Muscle layer of colon (tissue), 2 donors: ENCODE data around the gene CZIB.
"Not testable (repeated sequence)": the region's sequence is repeated elsewhere in the genome, so short reads cannot be mapped to it uniquely, and the experiment has no call there.

Experiments
- H3K27ac ChIP-seq: one replicate; pipeline ENCODE4 v1.7.0; 2013; ENCODE audit warnings: low read depth, mild to moderate bottlenecking, low read length, moderate library complexity
- H3K27me3 ChIP-seq, 2 donors: one replicate each; pipeline ENCODE4 v1.7.0; 2013; ENCODE audit warnings: low read length in 2 of 2, mild to moderate bottlenecking in 2 of 2; ENCODE audit not compliant: insufficient read depth in 2 of 2, control insufficient read depth in 1 of 2
- H3K36me3 ChIP-seq: one replicate; pipeline ENCODE4 v1.7.0; 2013; ENCODE audit warnings: mild to moderate bottlenecking, low read length; ENCODE audit not compliant: insufficient read depth
- H3K4me1 ChIP-seq: one replicate; pipeline ENCODE4 v1.7.0; 2013; ENCODE audit warnings: mild to moderate bottlenecking, low read length; ENCODE audit not compliant: insufficient read depth
- H3K4me3 ChIP-seq, 2 donors: one replicate each; pipeline ENCODE4 v1.7.0; 2013; ENCODE audit warnings: low read length in 2 of 2, low read depth in 1 of 2, mild to moderate bottlenecking in 1 of 2, moderate library complexity in 1 of 2
- H3K9ac ChIP-seq: one replicate; pipeline ENCODE4 v1.7.0; 2013; ENCODE audit warnings: low read length
- H3K9me3 ChIP-seq: one replicate; pipeline ENCODE4 v1.7.0; 2013; ENCODE audit warnings: mild to moderate bottlenecking, low read length
- donor health status: abdominal sarcoma.
- donor health status: Adenocarcinoma of cecum.

The CZIB gene

DNA sequence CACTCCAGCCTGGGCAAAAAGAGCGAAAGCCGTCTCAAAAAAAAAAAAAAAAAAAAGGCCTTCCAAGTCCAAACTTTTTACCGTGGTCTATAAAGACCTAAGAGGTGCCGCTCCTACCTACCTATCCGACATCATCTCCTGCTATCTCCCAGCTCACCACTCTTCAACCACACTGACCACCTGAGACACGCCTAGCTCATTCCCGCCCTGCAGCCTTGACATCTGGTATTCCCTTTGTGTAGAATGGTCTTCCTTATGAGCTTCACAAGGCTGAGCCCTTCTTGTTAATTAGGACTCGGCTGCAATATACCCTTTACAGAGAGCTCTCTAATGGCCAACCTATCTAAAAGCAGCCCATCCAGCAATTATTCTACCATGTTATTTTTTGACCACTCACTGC, 17.2 kb upstream of the CZIB start:
- peak overlapping the region; percentile 86 for H3K27ac ChIP-seq
- H3K4me1 ChIP-seq, result peaks cover 21% of the 10 kb centered on the region
- H3K9ac ChIP-seq, result peak overlapping the region; percentile 99
- H3K4me3 ChIP-seq, result peak overlapping the region; percentile 84 to 100
- H3K36me3 ChIP-seq, result peaks cover 34% of the 10 kb centered on the region
- H3K9me3 ChIP-seq, result no peaks in the 10 kb centered on the region
- H3K27me3 ChIP-seq, result no peaks in the 10 kb centered on the region

DNA sequence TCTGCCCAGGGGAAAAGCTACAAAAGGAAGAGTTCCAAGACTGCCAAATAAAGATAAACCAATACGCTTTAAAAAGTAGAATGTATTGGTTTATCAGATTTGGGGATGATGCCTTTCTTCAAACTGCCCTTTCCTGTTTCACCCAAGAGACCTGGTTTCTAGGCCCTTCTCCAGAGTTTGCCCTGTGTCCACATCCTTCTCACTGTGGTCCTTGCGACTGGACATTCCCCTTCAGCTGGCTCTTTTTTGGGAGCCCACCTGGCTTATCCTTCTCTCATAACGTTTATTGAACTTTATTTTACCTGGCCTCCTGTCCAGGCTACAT, 490 bp upstream of the CZIB start:
- Histone ChIP-seq H3K27me3 (no peaks in the 10 kb centered on the region), H3K4me3 (peak overlapping the region; percentile 89 to 95), H3K9me3 (no peaks in the 10 kb centered on the region), H3K36me3 (peaks cover 14% of the 10 kb centered on the region), H3K27ac (peak overlapping the region; percentile 97), H3K4me1 (peaks cover 15% of the 10 kb centered on the region), H3K9ac (peak overlapping the region; percentile 74)

- Histone ChIP-seq H3K4me3 (peak overlapping the region; percentile 89 to 95), H3K36me3 (peaks cover 21% of the 10 kb centered on the region), H3K9me3 (no peaks in the 10 kb centered on the region), H3K27ac (peak overlapping the region; percentile 97), H3K4me1 (peaks cover 15% of the 10 kb centered on the region), H3K9ac (peak overlapping the region; percentile 74), H3K27me3 (no peaks in the 10 kb centered on the region)
Measured at GRCh38 chr1:53219711-53220110, 723 bp downstream of the CZIB start.

- H3K9ac ChIP-seq, result no peak overlapping the region
- peaks cover 36% of the 10 kb centered on the region for H3K36me3 ChIP-seq
- no peak overlapping the region for H3K4me3 ChIP-seq
- no peaks in the 10 kb centered on the region for H3K27me3 ChIP-seq
- no peaks in the 10 kb centered on the region for H3K9me3 ChIP-seq
- H3K4me1 ChIP-seq, result peaks cover 15% of the 10 kb centered on the region
- H3K27ac ChIP-seq, result no peak overlapping the region
Measured at GRCh38 chr1:53218201-53218600, 2.2 kb downstream of the CZIB start.

DNA sequence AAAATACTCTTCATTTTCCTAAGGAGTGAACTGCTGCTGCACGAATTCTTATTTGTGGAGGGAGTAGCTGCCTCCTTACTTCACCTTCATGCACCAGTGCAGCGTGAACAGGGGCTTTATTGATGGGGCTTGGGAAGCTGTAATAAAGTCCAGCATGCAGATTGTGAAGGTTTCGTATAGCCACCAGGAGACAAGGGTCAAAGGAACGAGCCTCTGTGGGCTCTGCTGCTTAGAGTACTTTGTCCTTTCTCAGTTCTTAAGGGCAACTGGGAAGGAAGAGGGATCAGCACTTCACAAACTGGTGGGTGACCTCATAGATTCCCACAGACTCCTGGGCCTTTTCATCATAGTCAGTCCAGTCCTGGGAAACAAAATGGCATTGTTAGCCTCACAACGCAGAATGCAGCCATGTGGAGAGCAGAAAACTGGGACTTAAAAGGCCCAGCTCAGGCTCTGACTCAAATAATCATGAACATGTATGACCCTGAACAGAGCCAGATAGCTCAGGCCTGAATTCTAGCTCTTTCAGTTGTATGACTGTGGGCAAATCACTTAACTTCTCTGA, 6.0 kb downstream of the CZIB start:
- Histone ChIP-seq H3K27ac (no peak overlapping the region), H3K9me3 (no peaks in the 10 kb centered on the region), H3K27me3 (no peaks in the 10 kb centered on the region), H3K36me3 (peaks cover 69% of the 10 kb centered on the region), H3K4me1 (peaks cover 3% of the 10 kb centered on the region), H3K9ac (no peak overlapping the region), H3K4me3 (no peak overlapping the region)

- Histone ChIP-seq H3K9ac (no peak overlapping the region), H3K4me1 (no peaks in the 10 kb centered on the region), H3K27ac (no peak overlapping the region), H3K4me3 (no peak overlapping the region), H3K36me3 (peaks cover 72% of the 10 kb centered on the region), H3K9me3 (no peaks in the 10 kb centered on the region), H3K27me3 (no peaks in the 10 kb centered on the region)
Measured at GRCh38 chr1:53210954-53211353, 9.5 kb downstream of the CZIB start.

DNA sequence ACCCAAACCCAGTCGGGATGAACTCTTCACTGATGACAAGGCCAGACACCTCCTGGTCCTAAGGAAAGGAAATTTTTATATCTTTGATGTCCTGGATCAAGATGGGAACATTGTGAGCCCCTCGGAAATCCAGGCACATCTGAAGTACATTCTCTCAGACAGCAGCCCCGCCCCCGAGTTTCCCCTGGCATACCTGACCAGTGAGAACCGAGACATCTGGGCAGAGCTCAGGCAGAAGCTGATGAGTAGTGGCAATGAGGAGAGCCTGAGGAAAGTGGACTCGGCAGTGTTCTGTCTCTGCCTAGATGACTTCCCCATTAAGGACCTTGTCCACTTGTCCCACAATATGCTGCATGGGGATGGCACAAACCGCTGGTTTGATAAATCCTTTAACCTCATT, 10.1 kb downstream of the CZIB start:
- Histone ChIP-seq H3K27ac (no peak overlapping the region), H3K4me1 (no peaks in the 10 kb centered on the region), H3K9me3 (no peaks in the 10 kb centered on the region), H3K9ac (no peak overlapping the region), H3K27me3 (no peaks in the 10 kb centered on the region), H3K36me3 (peaks cover 67% of the 10 kb centered on the region), H3K4me3 (no peak overlapping the region)

GRCh38 chr1:53207726-53208125, 12.7 kb downstream of the CZIB start:
- H3K9me3 ChIP-seq, result no peaks in the 10 kb centered on the region

GRCh38 chr1:53206735-53207379, 13.6 kb downstream of the CZIB start:
- H3K36me3 ChIP-seq, result peaks cover 70% of the 10 kb centered on the region

More at GRCh38 chr1:53207726-53208125, 12.7 kb downstream of the CZIB start:
- Histone ChIP-seq H3K27ac (no peak overlapping the region), H3K4me1 (no peaks in the 10 kb centered on the region), H3K9ac (no peak overlapping the region), H3K27me3 (no peaks in the 10 kb centered on the region), H3K36me3 (peaks cover 67% of the 10 kb centered on the region), H3K4me3 (no peak overlapping the region)

GRCh38 chr1:53206083-53206685, 14.2 kb downstream of the CZIB start:
- H3K4me3 ChIP-seq, H3K27ac ChIP-seq, H3K9me3 ChIP-seq, H3K27me3 ChIP-seq, H3K4me1 ChIP-seq, H3K9ac ChIP-seq: not testable (repeated sequence)
- H3K36me3 ChIP-seq, result peaks cover 69% of the 10 kb centered on the region

More at GRCh38 chr1:53206735-53207379, 13.6 kb downstream of the CZIB start:
- Histone ChIP-seq H3K4me3 (no peak overlapping the region), H3K27me3 (no peaks in the 10 kb centered on the region), H3K27ac (no peak overlapping the region), H3K9me3 (no peaks in the 10 kb centered on the region), H3K9ac (no peak overlapping the region), H3K4me1 (no peaks in the 10 kb centered on the region)

GRCh38 chr1:53205496-53205895, 14.9 kb downstream of the CZIB start:
- H3K4me1 ChIP-seq, H3K27me3 ChIP-seq, H3K27ac ChIP-seq, H3K9ac ChIP-seq, H3K9me3 ChIP-seq, H3K4me3 ChIP-seq: not testable (repeated sequence)
- peaks cover 69% of the 10 kb centered on the region for H3K36me3 ChIP-seq

DNA sequence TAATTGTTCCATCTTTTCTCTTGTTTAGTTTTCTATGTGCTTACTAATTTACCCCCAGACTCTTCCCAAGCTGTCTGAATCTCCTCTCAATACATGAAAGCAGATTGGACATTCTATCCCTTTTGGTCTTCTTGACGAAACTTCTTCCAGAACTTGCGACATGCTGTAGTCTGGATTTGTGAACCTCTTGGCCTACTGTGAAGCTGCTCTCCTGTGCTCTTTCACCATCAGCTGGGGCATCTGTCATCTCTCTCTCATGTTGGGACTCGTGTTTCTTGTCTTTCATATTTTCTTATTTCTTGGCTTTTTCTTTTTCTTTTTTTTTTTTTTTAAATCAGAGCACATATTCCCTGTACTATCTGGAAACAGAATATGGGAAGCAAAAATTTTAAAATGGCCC, 17.0 kb downstream of the CZIB start:
- H3K36me3 ChIP-seq, result peaks cover 49% of the 10 kb centered on the region

More for the DNA sequence above, 17.0 kb downstream of the CZIB start:
- Histone ChIP-seq H3K4me3 (no peak overlapping the region), H3K27ac (no peak overlapping the region), H3K9me3 (no peaks in the 10 kb centered on the region), H3K9ac (no peak overlapping the region), H3K4me1 (peaks cover 3% of the 10 kb centered on the region), H3K27me3 (no peaks in the 10 kb centered on the region)
